Measurements from ENCODE around the gene PRLH.
A peak's percentile ranks its signal among the peaks of the same experiment; 100 is the strongest.

PRLH gene

DNA sequence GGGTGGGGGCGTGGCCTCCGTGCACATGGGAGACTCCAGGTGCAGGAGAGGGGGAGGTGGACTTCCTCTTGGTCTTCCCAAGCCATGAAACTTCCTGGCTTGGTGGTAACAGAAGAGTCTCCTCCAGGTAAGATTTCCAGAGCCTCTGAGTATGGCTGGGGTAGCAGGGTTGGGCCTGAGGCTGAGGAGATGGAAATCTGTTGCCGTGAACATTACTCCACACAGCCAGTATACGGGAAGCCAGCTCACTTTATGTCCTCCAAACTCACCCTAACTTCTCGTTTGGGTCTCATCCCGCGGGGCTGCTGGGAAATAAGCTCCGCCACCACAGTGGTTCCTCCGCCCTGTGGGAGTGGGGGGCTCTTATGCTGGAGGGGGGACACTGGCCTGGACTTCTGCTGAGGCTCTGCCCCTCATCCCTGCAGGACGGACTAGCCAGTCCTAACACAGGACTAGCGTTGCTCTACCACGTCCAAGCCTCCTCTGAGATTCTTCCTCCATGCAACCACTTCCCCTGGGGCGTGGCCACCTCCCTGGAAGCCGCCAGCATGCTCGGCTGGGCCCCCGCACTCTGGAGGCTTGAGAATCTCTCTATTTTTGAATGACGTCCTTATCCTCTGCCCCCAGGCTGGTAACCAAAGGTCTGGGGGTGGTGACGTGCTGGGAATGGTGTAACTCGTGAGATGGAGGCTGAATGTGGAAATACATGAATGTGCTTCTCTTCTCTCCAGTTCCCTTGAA, 24.9 kb downstream of the PRLH start:
- TF ChIP-seq ZNF394 (tag by site-specific recombination; IDR thresholded peaks at IDR 0.05; ENCODE audit: borderline replicate concordance) = no peak
- no peak for TF ChIP-seq WT1 (tag by site-specific recombination; IDR thresholded peaks at IDR 0.05)
- TF ChIP-seq ZNF658 (tag by site-specific recombination; IDR thresholded peaks at IDR 0.05) = no peak
- TF ChIP-seq ZNF585B (tag by site-specific recombination; IDR thresholded peaks at IDR 0.05) = no peak
- 0 out of 2 replicates have a peak, but pooled peaks have one; percentile 53 for TF ChIP-seq MYNN (tag by site-specific recombination; IDR thresholded peaks at IDR 0.05; ENCODE audit: borderline replicate concordance)
- TF ChIP-seq ZBTB11 (tag by site-specific recombination; conservative IDR thresholded peaks at IDR 0.05; ENCODE audit: low read depth) = no peak
- TF ChIP-seq, protein P1, sequence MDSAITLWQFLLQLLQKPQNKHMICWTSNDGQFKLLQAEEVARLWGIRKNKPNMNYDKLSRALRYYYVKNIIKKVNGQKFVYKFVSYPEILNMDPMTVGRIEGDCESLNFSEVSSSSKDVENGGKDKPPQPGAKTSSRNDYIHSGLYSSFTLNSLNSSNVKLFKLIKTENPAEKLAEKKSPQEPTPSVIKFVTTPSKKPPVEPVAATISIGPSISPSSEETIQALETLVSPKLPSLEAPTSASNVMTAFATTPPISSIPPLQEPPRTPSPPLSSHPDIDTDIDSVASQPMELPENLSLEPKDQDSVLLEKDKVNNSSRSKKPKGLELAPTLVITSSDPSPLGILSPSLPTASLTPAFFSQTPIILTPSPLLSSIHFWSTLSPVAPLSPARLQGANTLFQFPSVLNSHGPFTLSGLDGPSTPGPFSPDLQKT (IDR thresholded peaks at IDR 0.05; ENCODE audit: borderline replicate concordance, low read depth, low read length) = no peak
- TF ChIP-seq ZFHX2 (tag by site-specific recombination; conservative IDR thresholded peaks at IDR 0.05) = 0 out of 2 replicates have a peak, but pooled peaks have one; percentile 14
- ChIA-PET POLR2A (no interaction called here), CTCF (interaction anchor here (1.6 to 1.7 kb wide), 2 partner anchors 19 to 154 kb away, joined by 3 to 4 read pairs; no protein-coding TSS in a partner anchor)
- Histone ChIP-seq H3K4me1 (ENCODE audit: control insufficient read depth, insufficient read depth, low read length) (peaks cover 7% of the 10 kb centered on the region; the same call in 1 of the 2 replicates), H3K36me3 (ENCODE audit: control insufficient read depth in 2 of 2, insufficient read depth in 1 of 2, low read length in 2 of 2) (no peaks in the 10 kb centered on the region), H3K27ac (ENCODE audit: extremely low read depth, low read depth, low read length) (no peak overlapping the region), H3K9me3 (ENCODE audit: control insufficient read depth, insufficient read depth, low read depth, low read length) (no peaks in the 10 kb centered on the region), H3K4me3 (ENCODE audit: low read depth, low read length) (no peak overlapping the region)

GRCh38 chr2:237592425-237592980, 26.1 kb downstream of the PRLH start:
- Histone ChIP-seq H3K27ac (ENCODE audit: extremely low read depth, low read depth, low read length) (no peak overlapping the region), H3K4me1 (ENCODE audit: control insufficient read depth, insufficient read depth, low read length) (peaks cover 7% of the 10 kb centered on the region; the same call in 1 of the 2 replicates), H3K9me3 (ENCODE audit: control insufficient read depth, insufficient read depth, low read depth, low read length) (no peaks in the 10 kb centered on the region), H3K36me3 (ENCODE audit: control insufficient read depth in 2 of 2, insufficient read depth in 1 of 2, low read length in 2 of 2) (no peaks in the 10 kb centered on the region), H3K4me3 (ENCODE audit: low read depth, low read length) (no peak overlapping the region)
- ChIA-PET CTCF (interaction anchor here (0.7 to 1.2 kb wide), 2 partner anchors 21 to 76 kb away, joined by 3 to 4 read pairs; no protein-coding TSS in a partner anchor), POLR2A (no interaction called here)
- TF ChIP-seq, protein P2, sequence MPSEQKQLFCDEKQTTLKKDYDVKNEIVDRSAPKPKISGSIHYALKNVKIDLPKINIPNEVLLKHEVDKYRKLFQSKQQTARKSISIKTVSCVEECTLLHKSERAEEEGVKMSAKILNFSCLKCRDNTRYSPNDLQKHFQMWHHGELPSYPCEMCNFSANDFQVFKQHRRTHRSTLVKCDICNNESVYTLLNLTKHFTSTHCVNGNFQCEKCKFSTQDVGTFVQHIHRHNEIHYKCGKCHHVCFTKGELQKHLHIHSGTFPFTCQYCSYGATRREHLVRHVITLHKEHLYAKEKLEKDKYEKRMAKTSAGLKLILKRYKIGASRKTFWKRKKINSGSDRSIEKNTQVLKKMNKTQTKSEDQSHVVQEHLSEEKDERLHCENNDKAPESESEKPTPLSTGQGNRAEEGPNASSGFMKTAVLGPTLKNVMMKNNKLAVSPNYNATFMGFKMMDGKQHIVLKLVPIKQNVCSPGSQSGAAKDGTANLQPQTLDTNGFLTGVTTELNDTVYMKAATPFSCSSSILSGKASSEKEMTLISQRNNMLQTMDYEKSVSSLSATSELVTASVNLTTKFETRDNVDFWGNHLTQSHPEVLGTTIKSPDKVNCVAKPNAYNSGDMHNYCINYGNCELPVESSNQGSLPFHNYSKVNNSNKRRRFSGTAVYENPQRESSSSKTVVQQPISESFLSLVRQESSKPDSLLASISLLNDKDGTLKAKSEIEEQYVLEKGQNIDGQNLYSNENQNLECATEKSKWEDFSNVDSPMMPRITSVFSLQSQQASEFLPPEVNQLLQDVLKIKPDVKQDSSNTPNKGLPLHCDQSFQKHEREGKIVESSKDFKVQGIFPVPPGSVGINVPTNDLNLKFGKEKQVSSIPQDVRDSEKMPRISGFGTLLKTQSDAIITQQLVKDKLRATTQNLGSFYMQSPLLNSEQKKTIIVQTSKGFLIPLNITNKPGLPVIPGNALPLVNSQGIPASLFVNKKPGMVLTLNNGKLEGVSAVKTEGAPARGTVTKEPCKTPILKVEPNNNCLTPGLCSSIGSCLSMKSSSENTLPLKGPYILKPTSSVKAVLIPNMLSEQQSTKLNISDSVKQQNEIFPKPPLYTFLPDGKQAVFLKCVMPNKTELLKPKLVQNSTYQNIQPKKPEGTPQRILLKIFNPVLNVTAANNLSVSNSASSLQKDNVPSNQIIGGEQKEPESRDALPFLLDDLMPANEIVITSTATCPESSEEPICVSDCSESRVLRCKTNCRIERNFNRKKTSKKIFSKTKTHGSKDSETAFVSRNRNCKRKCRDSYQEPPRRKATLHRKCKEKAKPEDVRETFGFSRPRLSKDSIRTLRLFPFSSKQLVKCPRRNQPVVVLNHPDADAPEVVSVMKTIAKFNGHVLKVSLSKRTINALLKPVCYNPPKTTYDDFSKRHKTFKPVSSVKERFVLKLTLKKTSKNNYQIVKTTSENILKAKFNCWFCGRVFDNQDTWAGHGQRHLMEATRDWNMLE (tag by site-specific recombination; conservative IDR thresholded peaks at IDR 0.05; ENCODE audit: low read depth) = no peak
- TF ChIP-seq ZBTB8A (tag by site-specific recombination; IDR thresholded peaks at IDR 0.05) (no peak), ZNF223 (tag by site-specific recombination; IDR thresholded peaks at IDR 0.05) (no peak), KLF16 (tag by site-specific recombination; IDR thresholded peaks at IDR 0.05) (no peak), ZNF664 (tag by site-specific recombination; IDR thresholded peaks at IDR 0.05) (no peak), ZBTB11 (tag by site-specific recombination; conservative IDR thresholded peaks at IDR 0.05; ENCODE audit: low read depth) (no peak), ZNF280D (tag by site-specific recombination; IDR thresholded peaks at IDR 0.05) (no peak)

All from HEK293 (cell line).